GM12865 (cell line): ENCODE results near the gene STIL.

Experiments used
- DNase-seq: peaks from one replicate; pipeline ENCODE4 v3.0.0; 2010; ENCODE audit warnings: low read depth
- H3K4me3 ChIP-seq: 2 replicates; pipeline ENCODE4 v1.5.1; 2011; ENCODE audit warnings: mild to moderate bottlenecking, low read depth, low read length, control low read depth
- CTCF ChIP-seq: IDR thresholded peaks from 2 replicates; pipeline ENCODE4 v1.5.1; 2011; ENCODE audit warnings: low read length, control low read depth, low read depth, inconsistent platforms; ENCODE audit not compliant: insufficient read depth; ENCODE audit errors: missing control alignments

STIL gene

GRCh38 chr1:47229031-47229885 is 84.7 kb downstream of the STIL start:
- DNase-seq, result no peak
- H3K4me3 ChIP-seq, result no peak overlapping the region
- no peak for TF ChIP-seq CTCF

GRCh38 chr1:47228644-47229030 is 85.3 kb downstream of the STIL start:
- H3K4me3 ChIP-seq, result no peak overlapping the region
- no peak for TF ChIP-seq CTCF
- no peak for DNase-seq

- no peak for DNase-seq
- H3K4me3 ChIP-seq, result no peak overlapping the region
- TF ChIP-seq CTCF, result no peak
Observed at GRCh38 chr1:47227341-47228232, 86.4 kb downstream of the STIL start.

GRCh38 chr1:47226839-47227215 is 87.1 kb downstream of the STIL start:
- DNase-seq, result no peak
- no peak for TF ChIP-seq CTCF
- no peak overlapping the region for H3K4me3 ChIP-seq

GRCh38 chr1:47226121-47226838 is 87.7 kb downstream of the STIL start:
- TF ChIP-seq CTCF, result no peak
- H3K4me3 ChIP-seq, result no peak overlapping the region
- no peak for DNase-seq

GRCh38 chr1:47225430-47226100 is 88.4 kb downstream of the STIL start:
- no peak overlapping the region for H3K4me3 ChIP-seq
- no peak for DNase-seq

More at GRCh38 chr1:47225430-47226100, 88.4 kb downstream of the STIL start:
- TF ChIP-seq CTCF, result no peak
